ENCODE data around the gene SCYGR7. TPM values are rescaled to one million over a fixed set of nuclear protein-coding genes. Genes with fewer than 3 reads are reported as not detected.
A peak's percentile ranks its signal among the peaks of the same experiment; 100 is the strongest.

The SCYGR7 gene
- total and polyA plus RNA-seq, 2 of the 13 experiments (the other 11 are each of a cell fraction or from before 2014, with no cell fraction given), result not detected

DNA sequence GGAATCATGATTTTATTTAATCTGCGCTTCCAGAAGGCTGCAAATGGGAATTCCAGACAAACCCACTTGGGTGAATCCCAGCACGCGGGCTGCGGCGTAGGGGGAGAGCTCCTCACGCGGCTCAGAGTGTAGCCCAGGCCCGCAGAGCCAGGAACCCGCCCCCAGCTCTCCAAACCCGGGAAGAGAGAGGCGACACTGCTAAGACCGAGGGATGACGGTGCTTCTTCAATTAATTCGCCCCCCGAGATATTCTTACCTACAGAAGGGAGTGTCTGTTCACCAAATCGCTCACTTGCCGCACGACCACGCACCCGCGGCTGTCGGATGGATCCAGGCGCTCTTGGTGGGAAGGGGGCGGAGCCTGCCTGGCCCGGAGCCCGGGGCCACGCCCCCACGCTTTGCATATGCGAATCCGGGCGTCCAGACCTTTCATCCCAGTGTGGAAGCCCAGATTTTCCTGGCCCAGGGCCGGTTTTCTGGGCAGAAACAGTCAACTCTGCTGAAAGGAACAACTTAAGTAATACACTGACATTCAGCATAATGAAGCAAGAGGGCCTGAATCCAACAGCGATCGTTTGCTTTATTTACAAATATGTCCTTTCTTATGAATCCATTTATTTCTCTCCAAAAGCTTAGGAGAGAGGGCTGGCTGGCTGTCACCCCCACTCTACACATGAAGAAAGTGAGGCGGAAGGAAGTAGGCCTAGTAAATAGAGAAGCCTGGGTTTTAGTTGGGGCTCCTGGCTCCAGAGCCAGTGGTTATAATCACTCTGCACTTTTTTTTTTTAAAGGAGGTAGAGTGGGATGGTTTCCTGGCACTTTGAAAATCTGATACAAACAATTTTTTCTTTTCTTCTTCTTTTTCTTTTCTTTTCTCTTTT is 10.2 kb upstream of the SCYGR7 start, which contains the start of gene SLC19A3 (continued):
- TF ChIP-seq E2F1 (CRISPR knock-in tag; IDR thresholded peaks at IDR 0.05) (no peak), ZEB1 (IDR thresholded peaks at IDR 0.05; ENCODE audit: insufficient replicate concordance, low read depth) (no peak), MED1 (CRISPR knock-in tag; IDR thresholded peaks at IDR 0.05) (0 out of 2 replicates have a peak, but pooled peaks have one; percentile 17), FIP1L1 (IDR thresholded peaks at IDR 0.05; ENCODE audit: borderline replicate concordance, insufficient read depth, low read depth, low read length) (no peak), NKX3-1 (CRISPR knock-in tag; IDR thresholded peaks at IDR 0.05) (no peak), CC2D1A (CRISPR knock-in tag; IDR thresholded peaks at IDR 0.05) (no peak), BATF2 (CRISPR knock-in tag; IDR thresholded peaks at IDR 0.05) (no peak), ZNF709 (CRISPR knock-in tag; IDR thresholded peaks at IDR 0.05) (no peak), ZSCAN9 (CRISPR knock-in tag; IDR thresholded peaks at IDR 0.05; ENCODE audit: borderline replicate concordance) (no peak), ZNF670 (CRISPR knock-in tag; IDR thresholded peaks at IDR 0.05; ENCODE audit: borderline replicate concordance) (peak; percentile 72; the same call in 1 of the 2 replicates), HINFP (CRISPR knock-in tag; IDR thresholded peaks at IDR 0.05; ENCODE audit: low read depth) (no peak), GABPB1 (CRISPR knock-in tag; IDR thresholded peaks at IDR 0.05) (peak; percentile 32; the same call in 1 of the 2 replicates), ZSCAN29 (CRISPR knock-in tag; conservative IDR thresholded peaks at IDR 0.05) (peak; percentile 72; the same call in 1 of the 2 replicates), STAT6 (CRISPR knock-in tag; IDR thresholded peaks at IDR 0.05; ENCODE audit: borderline replicate concordance) (no peak), BCL6 (CRISPR knock-in tag; IDR thresholded peaks at IDR 0.05) (no peak), HNRNPK (IDR thresholded peaks at IDR 0.05; ENCODE audit: low read depth, low read length, poor library complexity, severe bottlenecking) (no peak), SMAD3 (CRISPR knock-in tag; IDR thresholded peaks at IDR 0.05) (no peak), DNMT1 (CRISPR knock-in tag; IDR thresholded peaks at IDR 0.05) (no peak), TSC22D2 (CRISPR knock-in tag; IDR thresholded peaks at IDR 0.05; ENCODE audit: borderline replicate concordance) (no peak)
- TF ChIP-seq, protein P1, sequence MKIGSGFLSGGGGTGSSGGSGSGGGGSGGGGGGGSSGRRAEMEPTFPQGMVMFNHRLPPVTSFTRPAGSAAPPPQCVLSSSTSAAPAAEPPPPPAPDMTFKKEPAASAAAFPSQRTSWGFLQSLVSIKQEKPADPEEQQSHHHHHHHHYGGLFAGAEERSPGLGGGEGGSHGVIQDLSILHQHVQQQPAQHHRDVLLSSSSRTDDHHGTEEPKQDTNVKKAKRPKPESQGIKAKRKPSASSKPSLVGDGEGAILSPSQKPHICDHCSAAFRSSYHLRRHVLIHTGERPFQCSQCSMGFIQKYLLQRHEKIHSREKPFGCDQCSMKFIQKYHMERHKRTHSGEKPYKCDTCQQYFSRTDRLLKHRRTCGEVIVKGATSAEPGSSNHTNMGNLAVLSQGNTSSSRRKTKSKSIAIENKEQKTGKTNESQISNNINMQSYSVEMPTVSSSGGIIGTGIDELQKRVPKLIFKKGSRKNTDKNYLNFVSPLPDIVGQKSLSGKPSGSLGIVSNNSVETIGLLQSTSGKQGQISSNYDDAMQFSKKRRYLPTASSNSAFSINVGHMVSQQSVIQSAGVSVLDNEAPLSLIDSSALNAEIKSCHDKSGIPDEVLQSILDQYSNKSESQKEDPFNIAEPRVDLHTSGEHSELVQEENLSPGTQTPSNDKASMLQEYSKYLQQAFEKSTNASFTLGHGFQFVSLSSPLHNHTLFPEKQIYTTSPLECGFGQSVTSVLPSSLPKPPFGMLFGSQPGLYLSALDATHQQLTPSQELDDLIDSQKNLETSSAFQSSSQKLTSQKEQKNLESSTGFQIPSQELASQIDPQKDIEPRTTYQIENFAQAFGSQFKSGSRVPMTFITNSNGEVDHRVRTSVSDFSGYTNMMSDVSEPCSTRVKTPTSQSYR (CRISPR knock-in tag; IDR thresholded peaks at IDR 0.05; ENCODE audit: borderline replicate concordance), result no peak
